Stimulated activated CD4-positive, alpha-beta T cell treated with anti-CD3 and anti-CD28 coated beads, TNF-alpha, amount 100 ng/mL, for 48 hours (primary cell): Measurements from ENCODE around the gene SLC6A5.
"Not testable (repeated sequence)": the region's sequence is repeated elsewhere in the genome, so short reads cannot be mapped to it uniquely, and the experiment has no call there.

Experiments used
- DNase-seq, 3 donors: peaks; one replicate each; pipeline ENCODE4 v3.0.0-alpha.2; 2020; ENCODE audit warnings: low read depth in 3 of 3

The SLC6A5 gene

DNA sequence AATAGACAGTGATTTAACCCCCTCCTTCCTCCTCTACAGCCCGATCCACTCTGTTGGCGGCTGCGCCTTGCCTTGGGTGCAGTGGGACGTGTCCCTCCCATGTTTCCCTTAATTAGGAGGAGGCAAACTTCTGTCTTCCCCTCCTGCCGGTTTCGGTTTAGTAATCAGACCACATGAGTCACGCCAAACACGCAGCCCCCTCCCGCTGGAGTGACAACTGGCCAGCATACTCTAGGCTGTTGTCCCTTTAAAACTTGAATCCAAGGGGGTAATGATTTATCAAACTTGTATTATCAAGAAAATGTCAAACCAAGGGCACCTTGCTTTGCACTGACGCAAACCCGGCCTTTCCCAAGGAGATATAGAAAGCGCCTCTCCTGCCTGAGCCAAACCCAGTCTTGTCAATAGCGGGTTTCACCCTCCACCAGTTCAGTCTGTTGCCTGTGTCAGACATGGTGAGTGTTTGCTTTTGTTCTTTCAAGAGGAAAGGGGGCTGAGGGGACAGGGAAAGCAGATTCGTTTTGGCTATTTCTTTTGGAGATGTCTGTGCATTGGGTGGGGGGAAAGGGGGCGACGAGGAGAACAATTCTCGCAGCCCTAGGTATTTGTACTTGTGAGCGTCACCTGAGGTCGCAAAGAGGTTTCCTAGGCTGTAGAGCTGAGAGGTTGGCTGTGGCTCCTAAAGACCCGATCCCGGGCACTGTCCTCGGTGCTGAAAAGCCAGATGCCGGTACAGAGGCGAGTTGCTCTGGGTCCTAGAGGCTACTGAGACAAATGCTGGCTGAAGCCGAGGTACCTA is at the start of gene SLC6A5:
TSS of gene SLC6A5 (plus strand) at position 388 of the 799 bp plus-strand sequence. CDS start at position 453, 65 bp downstream.
- peak in 2 of 3 donors; percentile 8 to 20 for DNase-seq

GRCh38 chr11:20551096-20551495 is 48.3 kb upstream of the SLC6A5 start:
- DNase-seq: no peak

GRCh38 chr11:20555783-20556182 is 43.6 kb upstream of the SLC6A5 start:
- no peak for DNase-seq

DNA sequence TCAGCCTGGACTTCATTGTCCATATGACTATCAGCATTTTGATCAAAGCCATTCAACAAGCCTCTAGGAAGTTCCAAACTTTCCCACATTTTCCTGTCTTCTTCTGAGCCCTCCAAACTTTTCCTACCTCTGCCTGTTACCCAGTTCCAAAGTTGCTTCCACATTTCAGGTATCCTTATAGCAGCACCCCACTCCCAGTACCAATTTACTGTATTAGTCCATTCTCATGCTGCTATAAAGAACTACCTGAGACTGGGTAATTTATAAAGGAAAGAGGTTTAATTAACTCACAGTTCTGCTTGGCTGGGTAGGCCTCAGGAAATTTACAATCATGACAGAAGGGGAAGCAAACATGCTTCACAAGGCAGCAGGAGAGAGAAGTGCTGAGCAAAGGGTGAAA is 43.0 kb upstream of the SLC6A5 start:
- DNase-seq: not testable (repeated sequence)

DNA sequence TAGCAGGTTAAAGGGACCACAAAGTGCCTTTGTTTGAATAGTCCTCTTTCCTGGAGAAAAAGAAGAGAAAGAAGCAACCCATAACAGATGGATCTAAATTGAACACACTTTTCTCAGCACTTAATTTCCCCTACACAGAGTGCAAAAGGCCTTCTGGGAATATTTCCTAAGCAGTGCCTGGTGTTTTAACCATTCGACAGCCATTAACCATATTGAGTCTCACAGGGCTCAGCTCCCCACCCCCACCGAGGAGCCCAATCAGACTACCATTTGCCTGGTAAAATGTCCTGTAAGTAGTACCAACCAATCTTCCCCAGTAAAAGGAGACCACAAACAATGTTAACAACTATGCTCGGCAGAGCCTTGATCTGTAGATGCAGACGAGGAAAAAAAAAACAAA is 40.7 kb upstream of the SLC6A5 start:
- no peak for DNase-seq

DNA sequence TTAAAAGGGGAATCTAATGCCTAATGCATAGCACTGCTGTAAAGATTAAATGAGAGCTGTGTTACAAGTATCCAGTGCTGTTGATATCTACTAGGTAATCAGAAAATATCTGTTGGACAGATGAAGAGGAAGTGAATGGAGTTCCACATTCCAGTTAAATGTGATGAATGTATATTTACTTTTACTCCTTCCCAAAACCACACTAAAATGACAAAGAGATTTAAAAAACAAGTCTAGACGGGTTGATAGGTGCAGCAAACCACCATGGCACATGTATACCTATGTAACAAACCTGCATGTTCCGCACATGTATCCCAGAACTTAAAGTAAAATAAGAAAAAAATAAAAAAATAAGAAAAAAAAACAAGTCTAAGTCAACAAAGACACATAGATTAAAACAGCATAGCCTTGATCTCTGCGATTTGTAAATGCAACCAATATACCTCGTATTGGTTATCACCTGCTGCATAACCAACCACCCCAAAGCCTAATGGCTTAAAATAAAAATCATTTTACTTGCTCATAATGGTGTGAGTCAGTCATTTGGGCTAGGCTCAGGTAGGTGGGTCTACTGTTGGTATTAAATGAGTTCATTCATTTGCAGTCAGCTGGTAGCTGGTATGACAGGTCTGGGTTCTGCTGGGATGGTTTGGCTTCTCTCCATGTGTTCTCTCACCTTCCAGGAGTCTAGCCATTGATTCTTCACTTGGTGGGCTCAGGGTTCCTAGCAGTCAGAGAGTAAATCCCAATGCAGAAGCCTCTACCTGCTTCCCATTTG is 39.7 kb upstream of the SLC6A5 start:
- no peak for DNase-seq

GRCh38 chr11:20561915-20562314 is 37.5 kb upstream of the SLC6A5 start:
- DNase-seq: no peak

GRCh38 chr11:20563866-20564265 is 35.5 kb upstream of the SLC6A5 start:
- no peak for DNase-seq

- no peak for DNase-seq
Measured at GRCh38 chr11:20564846-20565635, 34.4 kb upstream of the SLC6A5 start.

DNA sequence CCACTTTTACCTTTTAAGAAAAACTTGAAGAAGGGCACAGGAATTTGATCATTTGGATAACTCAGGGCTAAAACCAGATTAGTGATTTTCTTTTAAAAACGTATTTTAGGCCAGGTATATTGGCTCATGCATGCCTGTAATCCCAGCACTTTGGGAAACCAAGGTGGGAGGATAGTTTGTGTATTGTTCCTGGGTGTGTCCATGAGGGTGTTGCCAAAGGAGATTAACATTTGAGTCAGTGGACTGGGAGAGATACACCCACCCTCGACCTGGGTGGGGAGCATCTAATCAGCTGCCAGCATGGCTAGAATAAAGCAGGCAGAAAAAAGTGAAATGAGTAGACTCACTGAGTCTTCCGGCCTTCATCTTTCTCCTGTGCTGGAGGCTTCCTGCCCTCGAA is 33.3 kb upstream of the SLC6A5 start:
- DNase-seq: not testable (repeated sequence)

DNA sequence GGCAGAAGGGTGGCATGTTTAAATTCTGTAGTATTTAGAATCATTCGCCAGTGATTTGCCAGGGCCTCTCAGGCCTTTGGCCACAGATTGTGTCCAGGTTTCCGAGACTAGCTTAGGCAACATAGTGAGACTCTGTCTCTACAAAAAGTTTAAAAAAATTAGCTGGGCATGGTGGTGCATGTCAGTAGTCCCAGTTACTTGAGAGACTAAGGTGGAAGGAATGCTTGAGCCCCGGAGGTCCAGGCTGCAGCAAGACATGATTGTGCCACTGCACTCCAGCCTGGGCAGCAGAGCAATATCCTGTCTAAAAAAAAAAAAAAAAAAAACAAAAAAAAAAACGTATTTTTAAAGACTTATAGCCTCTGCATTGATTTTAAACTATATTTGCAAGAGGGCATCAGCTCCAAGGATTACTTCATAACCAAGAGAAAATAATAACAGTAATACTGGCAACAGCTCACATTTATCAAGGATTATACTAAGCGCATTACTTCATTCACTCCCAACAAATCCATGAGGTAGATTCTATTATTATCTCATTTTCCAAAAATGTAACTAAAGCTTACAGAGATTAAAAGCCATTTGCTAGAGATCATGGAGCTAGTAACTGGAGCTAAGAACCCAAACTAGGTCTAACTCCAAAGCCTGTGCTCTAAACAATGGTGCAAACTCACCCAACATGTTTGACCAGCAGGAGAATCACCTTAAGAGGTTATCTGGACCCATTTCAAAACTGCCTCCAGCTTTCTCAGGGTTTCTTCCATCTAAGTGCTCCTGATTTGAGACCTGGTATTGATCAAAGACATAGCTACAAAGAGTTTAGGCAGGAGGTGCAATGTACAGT is 32.6 kb upstream of the SLC6A5 start:
- no peak for DNase-seq

DNA sequence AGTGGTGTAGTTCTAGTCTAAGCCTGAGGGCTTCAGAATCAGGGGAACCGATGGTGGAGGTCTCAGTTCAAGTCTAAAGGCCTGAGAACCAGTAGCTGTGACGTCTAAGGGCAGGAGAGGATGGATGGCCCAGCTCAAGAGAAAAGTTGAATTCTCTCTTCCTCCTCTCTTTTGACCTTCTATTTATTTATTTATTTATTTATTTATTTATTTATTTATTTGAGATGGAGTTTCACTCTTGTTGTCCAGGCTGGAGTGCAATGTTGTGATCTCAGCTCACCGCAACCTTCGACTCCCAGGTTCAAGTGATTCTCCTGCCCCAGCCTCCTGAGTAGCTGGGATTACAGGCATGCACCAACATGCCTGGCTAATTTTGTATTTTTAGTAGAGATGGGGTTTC is 19.7 kb upstream of the SLC6A5 start:
- DNase-seq: not testable (repeated sequence)

DNA sequence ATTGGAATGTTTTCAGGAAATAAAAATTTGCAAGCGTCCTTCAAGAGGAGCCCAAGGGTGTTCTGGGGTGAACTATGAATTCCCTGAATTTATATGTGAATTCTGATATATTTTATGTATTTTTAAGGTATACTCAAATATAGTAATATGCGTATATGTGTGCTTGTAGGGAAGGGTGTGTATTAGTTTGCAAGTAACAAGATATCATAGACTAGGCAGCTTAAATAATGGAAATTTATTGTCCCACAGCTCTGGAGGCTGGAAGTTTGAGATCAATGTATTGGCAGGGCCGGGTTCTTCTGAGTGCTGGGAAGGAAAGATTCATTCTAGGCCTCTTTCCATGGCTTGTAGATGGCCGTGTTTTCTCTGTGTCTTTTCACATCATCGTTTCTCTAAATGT is 16.2 kb upstream of the SLC6A5 start:
- DNase-seq: no peak

GRCh38 chr11:20584093-20584774 is 15.2 kb upstream of the SLC6A5 start:
- DNase-seq: no peak

DNA sequence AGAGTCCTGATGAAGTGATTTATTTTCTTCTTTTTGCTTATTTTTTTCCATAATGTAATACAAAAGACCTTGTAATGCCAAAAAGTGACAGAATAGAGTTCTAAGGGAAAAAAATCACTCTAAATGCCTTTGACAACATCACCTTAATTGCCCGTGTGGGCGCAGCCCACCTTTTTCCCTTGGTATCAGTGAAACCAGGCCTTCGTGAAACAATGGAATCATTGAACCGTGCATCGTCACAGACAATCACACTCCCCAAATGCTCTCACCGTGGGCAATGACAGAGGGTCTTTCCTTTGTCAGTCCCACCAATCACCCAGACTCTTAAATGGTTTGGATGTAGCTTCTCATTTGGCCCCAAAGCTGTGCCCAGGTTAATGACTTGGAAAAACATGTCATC is 9.6 kb upstream of the SLC6A5 start:
- DNase-seq: no peak

- DNase-seq: no peak
Measured at GRCh38 chr11:20590381-20590780, 9.0 kb upstream of the SLC6A5 start.

- no peak for DNase-seq
Measured at GRCh38 chr11:20592741-20593140, 6.7 kb upstream of the SLC6A5 start.

DNA sequence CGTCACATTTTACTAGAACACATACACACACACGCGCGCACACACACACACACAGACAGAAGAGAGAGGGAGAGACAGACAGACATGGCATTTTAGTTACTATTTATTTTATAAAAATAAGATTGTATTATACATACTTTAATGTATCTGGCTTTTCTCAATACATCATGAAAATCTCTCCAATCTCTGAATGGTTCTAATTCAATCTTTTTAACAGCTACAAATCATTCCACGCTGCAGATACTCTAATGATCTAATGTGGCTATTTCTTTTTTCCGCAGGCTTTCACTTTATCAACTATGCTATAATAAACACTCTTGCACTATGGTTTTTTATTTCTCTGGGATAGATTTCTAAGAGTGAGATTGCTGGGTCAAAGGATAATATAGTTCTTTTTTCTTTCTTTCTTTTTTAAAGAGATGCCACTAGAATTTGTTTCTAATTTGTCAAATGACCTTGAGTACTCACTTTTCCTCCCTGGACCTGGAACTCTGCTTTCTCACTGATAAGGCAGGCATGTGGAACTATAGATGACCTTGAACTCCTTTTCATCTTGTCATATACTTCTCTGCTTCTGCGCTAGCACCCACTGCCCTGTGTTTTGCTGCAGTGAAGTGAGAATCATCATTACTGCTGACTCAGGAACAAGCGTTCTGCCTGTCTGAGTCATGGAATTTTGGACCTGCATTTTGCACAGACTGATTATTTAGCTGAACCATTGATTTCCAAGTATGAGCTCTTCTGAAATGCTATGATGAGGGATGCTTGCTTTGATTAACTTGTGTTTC is 4.9 kb upstream of the SLC6A5 start:
- no peak for DNase-seq

DNA sequence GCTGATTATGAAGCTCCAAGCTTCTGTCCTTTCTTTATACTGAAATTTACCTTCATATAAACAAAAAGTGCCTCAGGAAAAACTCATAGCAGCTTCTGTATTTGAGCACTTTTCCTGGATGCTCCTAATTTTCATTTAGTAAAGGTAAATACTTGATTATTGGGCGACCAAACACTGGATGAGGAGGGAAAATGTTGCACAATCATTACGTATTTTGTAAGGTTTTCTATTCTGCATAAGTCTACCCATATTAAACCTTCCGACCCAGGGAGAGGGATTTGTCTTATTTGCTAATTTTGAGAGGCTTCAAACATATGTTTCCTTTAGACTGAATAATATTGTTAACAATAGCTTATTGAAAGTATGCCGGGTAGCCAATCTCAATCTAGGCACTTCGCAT is 4.3 kb upstream of the SLC6A5 start:
- DNase-seq: no peak
